GM10847 (cell line): ENCODE measurements around the gene UNC13D.

ENCODE experiments used
- POLR2A ChIP-seq: IDR thresholded peaks from 2 replicates; pipeline ENCODE4 v1.6.1; 2011; ENCODE audit not compliant: insufficient read length; ENCODE audit errors: extremely low read depth

The UNC13D gene

DNA sequence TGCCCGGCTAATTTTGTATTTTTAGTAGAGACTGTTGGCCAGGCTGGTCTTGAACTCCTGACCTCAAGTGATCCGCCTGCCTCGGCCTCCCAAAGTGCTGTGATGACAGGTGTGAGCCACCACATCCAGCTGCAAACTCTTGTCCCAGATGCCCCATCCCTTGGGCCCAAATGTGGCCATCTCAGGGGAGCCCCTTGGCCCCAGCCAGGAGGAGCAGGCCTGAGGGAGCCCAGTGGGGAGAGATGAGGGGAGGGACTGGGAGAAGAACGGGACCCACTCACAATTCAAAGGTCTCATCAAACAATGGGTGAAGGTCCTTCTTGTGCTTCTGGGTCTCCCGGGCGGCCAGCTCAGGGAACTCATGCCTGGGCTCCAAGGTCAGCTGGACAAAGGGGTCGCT lies 14.5 kb downstream of the UNC13D start:
- TF ChIP-seq POLR2A, result no peak

GRCh38 chr17:75828741-75829140 lies 15.5 kb downstream of the UNC13D start:
- no peak for TF ChIP-seq POLR2A

DNA sequence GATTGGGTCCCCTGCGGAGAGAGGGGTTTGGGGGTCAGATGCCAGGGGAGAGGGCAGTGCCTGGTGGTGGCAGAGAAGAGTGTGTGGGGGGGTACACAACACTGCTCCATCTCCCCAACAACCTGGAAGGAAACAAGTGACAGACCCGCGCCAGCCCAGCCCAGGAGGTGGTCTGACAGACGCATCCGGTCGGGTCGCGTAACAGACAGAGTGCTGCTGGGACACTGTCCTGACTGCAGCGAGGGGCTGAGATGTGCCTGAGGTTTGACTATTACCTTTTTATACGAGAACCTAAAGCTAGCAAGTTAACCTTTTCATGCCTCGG lies 16.2 kb downstream of the UNC13D start:
- no peak for TF ChIP-seq POLR2A

- TF ChIP-seq POLR2A, result no peak
These were observed 16.7 kb downstream of the UNC13D start for GRCh38 chr17:75827308-75828075.

GRCh38 chr17:75826561-75827307 lies 17.5 kb downstream of the UNC13D start:
- no peak for TF ChIP-seq POLR2A

GRCh38 chr17:75825748-75826370 lies 18.3 kb downstream of the UNC13D start:
- no peak for TF ChIP-seq POLR2A

DNA sequence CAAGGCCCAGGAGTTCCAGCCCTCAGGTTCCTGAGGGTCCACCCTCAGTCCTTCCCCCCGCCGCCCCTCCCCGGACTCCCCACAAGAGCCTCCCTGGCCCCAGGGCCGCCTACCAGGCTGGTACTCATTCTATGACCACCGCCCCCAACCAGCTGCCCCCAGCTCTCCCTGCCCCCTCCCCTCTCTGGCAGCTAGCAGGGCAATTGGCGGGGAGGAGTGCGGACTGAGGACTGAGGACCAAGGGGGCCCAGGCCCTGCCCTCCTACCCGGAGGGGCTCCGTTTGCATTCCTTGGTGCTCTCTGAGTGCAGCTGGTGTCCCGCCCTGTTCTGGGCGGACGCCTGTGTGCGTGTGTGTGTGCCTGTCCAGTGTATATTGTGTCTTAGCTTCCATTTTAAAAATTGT lies 19.1 kb downstream of the UNC13D start:
- TF ChIP-seq POLR2A, result no peak

DNA sequence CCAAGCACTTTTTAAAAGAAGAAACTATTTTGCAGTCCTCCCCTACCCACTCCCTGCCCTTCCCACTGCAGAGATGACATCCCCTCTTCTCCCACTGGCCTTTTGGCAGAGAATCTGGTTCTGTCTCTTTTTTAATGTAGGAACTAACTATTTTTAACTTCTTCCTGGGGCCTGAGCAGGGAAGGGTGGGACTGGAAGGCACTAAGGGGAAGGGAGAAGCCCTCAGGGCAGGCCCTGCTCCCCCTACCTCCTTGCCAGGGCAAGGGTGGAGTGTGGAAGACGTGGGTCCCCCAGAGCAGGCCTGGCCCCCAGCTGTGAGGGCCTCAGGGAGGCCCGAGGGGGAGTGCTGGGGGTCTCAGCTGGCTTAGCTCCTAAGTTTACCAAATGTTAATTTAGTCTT lies 19.5 kb downstream of the UNC13D start:
- TF ChIP-seq POLR2A, result no peak

- TF ChIP-seq POLR2A, result no peak
These were observed 20.1 kb downstream of the UNC13D start for GRCh38 chr17:75824050-75824552.

GRCh38 chr17:75823257-75824041 lies 20.8 kb downstream of the UNC13D start:
- TF ChIP-seq POLR2A, result no peak

DNA sequence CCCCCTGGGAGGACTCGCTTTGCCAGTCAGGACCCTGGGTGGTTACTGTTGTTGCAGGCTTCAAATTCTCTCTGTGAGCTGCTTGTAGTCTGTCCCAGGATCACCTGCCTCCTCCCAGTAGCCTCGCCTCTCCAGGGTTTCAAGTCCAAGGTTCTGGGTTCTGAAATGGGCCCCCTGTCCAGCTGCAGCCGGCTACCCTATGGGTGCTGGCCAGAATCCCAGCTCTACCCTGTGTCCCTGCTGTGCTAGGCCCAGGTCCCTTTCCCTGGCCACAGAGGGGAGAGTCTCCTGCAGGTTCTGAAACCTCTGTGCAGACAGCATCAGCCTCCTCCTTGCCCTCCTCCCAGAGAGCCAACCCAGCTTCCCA lies 21.4 kb downstream of the UNC13D start:
- no peak for TF ChIP-seq POLR2A

GRCh38 chr17:75822119-75822799 lies 21.9 kb downstream of the UNC13D start:
- no peak for TF ChIP-seq POLR2A

- no peak for TF ChIP-seq POLR2A
These were observed 22.7 kb downstream of the UNC13D start for GRCh38 chr17:75821552-75821951.
